ENCODE data around the gene ERF. TPM values are rescaled to one million over a fixed set of nuclear protein-coding genes. Genes with fewer than 3 reads are reported as not detected.
A peak's percentile ranks its signal among the peaks of the same experiment; 100 is the strongest.

ERF gene
- total RNA-seq, 1 donor from 2014 or later: 35.8 TPM

GRCh38 chr19:42292963-42293362 is 38.0 kb upstream of the ERF start:
- no peaks in the 10 kb centered on the region for H3K27me3 ChIP-seq (ENCODE audit: low read depth)
- H3K9me3 ChIP-seq: no peaks in the 10 kb centered on the region
- no peaks in the 10 kb centered on the region for H3K4me1 ChIP-seq
- TF ChIP-seq, protein P1, sequence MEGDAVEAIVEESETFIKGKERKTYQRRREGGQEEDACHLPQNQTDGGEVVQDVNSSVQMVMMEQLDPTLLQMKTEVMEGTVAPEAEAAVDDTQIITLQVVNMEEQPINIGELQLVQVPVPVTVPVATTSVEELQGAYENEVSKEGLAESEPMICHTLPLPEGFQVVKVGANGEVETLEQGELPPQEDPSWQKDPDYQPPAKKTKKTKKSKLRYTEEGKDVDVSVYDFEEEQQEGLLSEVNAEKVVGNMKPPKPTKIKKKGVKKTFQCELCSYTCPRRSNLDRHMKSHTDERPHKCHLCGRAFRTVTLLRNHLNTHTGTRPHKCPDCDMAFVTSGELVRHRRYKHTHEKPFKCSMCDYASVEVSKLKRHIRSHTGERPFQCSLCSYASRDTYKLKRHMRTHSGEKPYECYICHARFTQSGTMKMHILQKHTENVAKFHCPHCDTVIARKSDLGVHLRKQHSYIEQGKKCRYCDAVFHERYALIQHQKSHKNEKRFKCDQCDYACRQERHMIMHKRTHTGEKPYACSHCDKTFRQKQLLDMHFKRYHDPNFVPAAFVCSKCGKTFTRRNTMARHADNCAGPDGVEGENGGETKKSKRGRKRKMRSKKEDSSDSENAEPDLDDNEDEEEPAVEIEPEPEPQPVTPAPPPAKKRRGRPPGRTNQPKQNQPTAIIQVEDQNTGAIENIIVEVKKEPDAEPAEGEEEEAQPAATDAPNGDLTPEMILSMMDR (IDR thresholded peaks at IDR 0.05): no peak
- ATAC-seq (no peak), DNase-seq (no peak)
- H3K27ac ChIP-seq: no peak overlapping the region
- peaks cover 74% of the 10 kb centered on the region for H3K36me3 ChIP-seq
- H3K4me3 ChIP-seq: no peak overlapping the region
- intact Hi-C loops (cut with DNase I): no loop called here

DNA sequence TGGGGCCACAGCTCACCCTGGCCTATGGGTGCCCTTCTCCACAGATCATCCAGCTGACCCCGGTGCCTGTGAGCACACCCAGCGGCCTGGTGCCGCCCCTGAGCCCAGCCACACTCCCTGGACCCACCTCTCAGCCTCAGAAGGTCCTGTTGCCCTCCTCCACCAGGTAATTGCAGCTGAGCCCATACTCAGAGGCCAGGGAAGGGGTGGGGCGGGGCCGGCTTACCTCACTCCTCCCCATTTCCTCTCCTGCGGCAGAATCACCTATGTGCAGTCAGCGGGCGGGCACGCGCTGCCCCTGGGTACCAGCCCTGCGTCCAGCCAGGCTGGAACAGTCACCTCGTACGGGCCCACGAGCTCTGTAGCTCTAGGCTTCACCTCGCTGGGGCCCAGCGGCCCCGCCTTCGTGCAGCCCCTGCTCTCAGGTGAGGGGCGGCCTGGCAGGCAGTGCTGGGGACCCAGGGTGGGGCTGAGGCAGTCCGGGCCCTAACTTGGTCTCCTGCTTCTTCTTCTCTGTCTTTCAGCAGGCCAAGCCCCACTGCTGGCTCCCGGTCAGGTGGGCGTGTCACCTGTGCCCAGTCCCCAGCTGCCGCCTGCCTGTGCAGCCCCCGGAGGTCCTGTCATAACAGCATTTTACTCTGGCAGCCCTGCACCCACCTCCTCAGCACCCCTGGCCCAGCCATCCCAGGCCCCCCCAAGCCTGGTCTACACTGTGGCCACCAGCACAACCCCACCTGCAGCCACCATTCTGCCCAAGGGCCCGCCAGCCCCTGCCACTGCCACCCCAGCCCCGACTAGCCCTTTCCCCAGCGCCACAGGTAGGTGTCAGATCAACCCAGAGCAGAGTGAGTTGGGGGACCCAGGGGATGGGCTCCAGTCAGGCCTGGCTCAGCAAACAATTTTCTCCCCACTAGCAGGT is 37.4 kb upstream of the ERF start:
- Histone ChIP-seq H3K27ac (no peak overlapping the region), H3K4me1 (no peaks in the 10 kb centered on the region), H3K27me3 (ENCODE audit: low read depth) (no peaks in the 10 kb centered on the region), H3K36me3 (peaks cover 81% of the 10 kb centered on the region), H3K9me3 (no peaks in the 10 kb centered on the region), H3K4me3 (no peak overlapping the region)
- ATAC-seq (no peak), DNase-seq (no peak)
- TF ChIP-seq, protein P1 (IDR thresholded peaks at IDR 0.05): no peak
- intact Hi-C loops (cut with DNase I): no loop called here

DNA sequence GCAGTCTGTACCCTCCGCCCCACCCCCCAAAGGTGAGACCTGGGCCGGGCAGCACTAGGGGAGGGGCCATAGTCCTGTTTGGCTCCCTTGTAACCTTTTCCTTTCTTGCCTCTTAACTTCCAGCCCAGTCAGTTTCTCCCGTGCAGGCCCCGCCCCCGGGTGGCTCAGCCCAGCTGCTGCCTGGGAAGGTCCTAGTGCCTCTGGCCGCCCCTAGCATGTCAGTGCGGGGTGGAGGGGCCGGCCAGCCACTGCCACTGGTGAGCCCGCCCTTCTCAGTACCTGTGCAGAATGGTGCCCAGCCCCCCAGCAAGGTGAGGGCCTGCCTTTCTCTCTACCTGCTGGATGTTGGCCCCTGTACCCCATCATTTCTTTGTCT is 36.5 kb upstream of the ERF start:
- H3K4me1 ChIP-seq: peaks cover 4% of the 10 kb centered on the region
- intact Hi-C loops (cut with DNase I): no loop called here
- H3K9me3 ChIP-seq: no peaks in the 10 kb centered on the region
- no peak overlapping the region for H3K27ac ChIP-seq
- no peak for ATAC-seq
- peaks cover 87% of the 10 kb centered on the region for H3K36me3 ChIP-seq
- DNase-seq: no peak
- no peaks in the 10 kb centered on the region for H3K27me3 ChIP-seq (ENCODE audit: low read depth)
- H3K4me3 ChIP-seq: no peak overlapping the region
- TF ChIP-seq, protein P1 (IDR thresholded peaks at IDR 0.05): no peak

- no peak overlapping the region for H3K4me3 ChIP-seq
- intact Hi-C loops (cut with DNase I): no loop called here
- ATAC-seq (peak in 1 of 2 donors; percentile 9), DNase-seq (no peak)
- no peaks in the 10 kb centered on the region for H3K27me3 ChIP-seq (ENCODE audit: low read depth)
- H3K4me1 ChIP-seq: peaks cover 11% of the 10 kb centered on the region
- no peak overlapping the region for H3K27ac ChIP-seq
- H3K9me3 ChIP-seq: no peaks in the 10 kb centered on the region
- TF ChIP-seq, protein P1 (IDR thresholded peaks at IDR 0.05): peak; percentile 48
- H3K36me3 ChIP-seq: peaks cover 87% of the 10 kb centered on the region
These were observed 35.9 kb upstream of the ERF start for GRCh38 chr19:42290523-42291434.

GRCh38 chr19:42290136-42290522 is 35.2 kb upstream of the ERF start:
- no peak for DNase-seq
- H3K4me3 ChIP-seq: no peak overlapping the region
- peaks cover 85% of the 10 kb centered on the region for H3K36me3 ChIP-seq
- H3K4me1 ChIP-seq: peaks cover 17% of the 10 kb centered on the region
- no peaks in the 10 kb centered on the region for H3K27me3 ChIP-seq (ENCODE audit: low read depth)
- TF ChIP-seq, protein P1 (IDR thresholded peaks at IDR 0.05): no peak
- no peak for ATAC-seq
- intact Hi-C loops (cut with DNase I): no loop called here
- no peak overlapping the region for H3K27ac ChIP-seq
- H3K9me3 ChIP-seq: no peaks in the 10 kb centered on the region
